NCI-H187 treated with DMSO at 0.1 percent for 48 hours (cell line): ENCODE results near the gene ABHD1.
"Not testable (repeated sequence)": the region's sequence is repeated elsewhere in the genome, so short reads cannot be mapped to it uniquely, and the experiment has no call there.

Experiments
- DNase-seq: peaks from one replicate; lab custom pipeline; 2025; lab: John Stamatoyannopoulos, UW

Gene ABHD1

GRCh38 chr2:27170581-27171337 lies 47.1 kb downstream of the ABHD1 start:
- DNase-seq, result no peak

DNA sequence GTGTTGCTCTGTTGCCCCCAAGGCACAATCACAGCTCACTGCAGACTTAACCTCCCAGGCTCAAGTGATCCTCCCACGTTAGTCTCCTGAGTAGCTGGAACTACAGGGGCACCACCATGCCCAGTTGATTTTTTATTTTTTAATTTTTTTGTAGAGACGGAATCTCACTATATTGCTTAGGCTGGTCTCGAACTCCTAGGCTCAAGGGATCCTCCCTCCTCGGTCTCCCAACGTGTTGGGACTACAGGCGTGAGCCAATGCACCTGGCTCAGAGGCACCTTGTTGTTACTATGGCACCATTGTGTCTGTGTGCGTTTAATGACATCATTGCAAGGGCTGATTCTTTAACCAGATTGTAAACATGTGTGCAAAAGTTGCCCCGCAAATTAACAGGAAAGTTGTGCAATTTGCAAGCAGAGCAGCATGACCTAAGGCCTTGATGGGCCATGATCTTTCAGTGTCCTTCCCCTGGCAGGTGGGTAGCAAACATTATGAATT lies 47.8 kb downstream of the ABHD1 start:
- no peak for DNase-seq

- DNase-seq, result no peak
Observed at GRCh38 chr2:27174638-27175037, 51.0 kb downstream of the ABHD1 start.

DNA sequence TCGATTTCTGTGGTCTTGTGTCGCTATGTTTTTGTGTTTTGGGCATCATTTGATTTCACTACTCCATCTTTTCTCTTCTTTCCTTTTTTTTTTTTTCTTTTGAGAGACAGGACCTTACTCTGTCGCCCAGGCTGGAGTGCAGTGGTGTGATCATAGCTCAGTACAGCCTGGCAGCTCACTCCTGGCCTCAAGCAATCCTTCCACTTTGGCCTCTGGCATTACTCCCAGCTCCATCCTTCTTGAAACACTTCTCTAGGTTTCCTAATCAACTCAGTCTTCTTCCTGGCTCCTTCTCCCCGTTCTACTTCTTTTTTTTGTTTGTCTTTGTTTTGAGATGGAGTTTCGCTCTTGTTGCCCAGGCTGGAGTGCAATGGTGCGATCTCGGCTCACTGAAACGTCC lies 51.7 kb downstream of the ABHD1 start:
- DNase-seq, result no peak

DNA sequence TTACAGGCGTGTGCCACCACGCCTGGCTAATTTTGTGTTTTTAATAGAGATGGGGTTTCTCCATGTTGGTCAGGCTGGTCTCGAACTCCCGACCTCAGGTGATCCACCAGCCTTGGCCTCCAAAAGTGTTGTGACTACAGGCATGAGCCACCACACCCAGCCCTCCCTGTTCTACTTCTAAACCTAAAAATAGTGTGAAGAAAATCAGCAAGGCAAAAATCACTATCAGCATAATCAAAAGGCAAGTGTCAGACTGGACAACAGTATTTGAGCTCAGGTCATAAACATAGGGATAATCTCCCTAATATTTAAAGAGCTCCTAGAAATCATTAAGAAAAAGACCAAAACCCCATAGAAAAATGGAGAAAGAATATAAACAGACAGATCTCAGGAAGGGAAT lies 52.2 kb downstream of the ABHD1 start:
- DNase-seq, result not testable (repeated sequence)

GRCh38 chr2:27177441-27178351 lies 54.1 kb downstream of the ABHD1 start:
- no peak for DNase-seq

DNA sequence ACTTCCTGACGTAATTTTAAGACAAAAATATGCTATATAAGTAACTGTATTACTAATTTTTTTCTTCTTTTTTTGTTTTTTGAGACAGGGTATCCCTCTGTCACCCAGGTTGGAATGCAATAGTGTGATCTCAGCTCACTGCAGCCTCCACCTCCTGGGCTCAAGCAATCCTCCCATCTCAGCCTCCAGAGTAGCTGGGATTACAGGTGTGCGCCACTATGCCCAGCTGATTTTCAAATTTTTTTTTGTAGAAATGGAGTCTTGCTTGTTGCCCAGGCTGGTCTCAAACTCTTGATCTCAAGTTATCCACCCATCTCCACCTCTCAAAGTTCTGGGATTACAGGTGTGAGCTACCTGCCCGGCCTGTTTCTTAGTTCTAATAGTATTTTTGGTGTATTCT lies 54.9 kb downstream of the ABHD1 start:
- DNase-seq, result no peak

DNA sequence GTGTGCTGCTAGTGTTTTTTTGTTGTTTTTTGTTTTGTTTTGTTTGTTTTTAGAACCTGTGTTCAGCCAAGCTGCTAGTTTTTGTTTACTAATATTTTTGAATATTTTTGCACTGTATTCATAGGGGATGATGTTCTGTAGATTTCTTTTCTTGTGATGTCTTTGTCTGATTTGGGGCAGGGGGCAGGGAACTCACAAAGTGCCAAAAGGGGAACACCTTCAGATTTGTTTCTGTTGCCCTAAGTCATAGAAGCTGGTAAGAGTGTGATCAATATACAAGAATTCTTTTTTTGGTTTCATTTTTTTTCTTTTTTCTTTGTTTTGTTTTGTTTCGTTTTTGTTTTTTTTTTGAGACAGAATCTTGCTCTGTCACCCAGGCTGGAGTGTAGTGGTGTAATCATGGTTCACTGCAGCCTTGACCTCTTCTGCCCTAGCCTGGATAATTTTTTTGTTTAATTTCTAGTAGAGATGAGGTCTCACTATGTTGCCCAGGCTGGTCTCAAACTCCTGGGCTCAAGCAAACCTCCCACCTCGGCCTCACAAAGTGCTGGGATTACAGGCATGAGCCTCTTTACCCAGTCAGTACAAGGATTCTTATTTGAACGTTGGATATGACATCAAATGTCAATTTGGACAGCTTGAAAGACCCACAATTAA lies 55.9 kb downstream of the ABHD1 start:
- no peak for DNase-seq
